GM21526 (cell line): ENCODE results near the gene PLEKHJ1.

Experiments
- ATAC-seq: cut with Tn5 transposase; IDR thresholded peaks from one replicate; pipeline ENCODE4 v1.9.1; 2021; ENCODE audit warnings: moderate library complexity; ENCODE audit not compliant: unreplicated experiment, low FRiP score

Gene PLEKHJ1

GRCh38 chr19:2270423-2271233 is 34.5 kb upstream of the PLEKHJ1 start:
- no peak for ATAC-seq

DNA sequence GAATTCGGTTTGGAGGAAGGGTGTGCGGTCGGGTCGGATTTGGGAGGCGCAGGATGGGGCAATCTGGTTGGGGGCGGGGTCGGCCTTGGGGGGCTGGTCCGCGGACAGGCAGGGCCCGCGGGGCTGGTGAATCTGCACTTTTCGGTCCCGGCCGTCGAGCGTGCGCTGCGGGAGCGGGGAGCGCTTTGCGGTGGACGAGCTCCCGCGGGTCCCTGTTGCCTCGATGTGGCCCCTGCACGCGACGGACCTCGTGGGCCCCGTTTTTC is 34.0 kb upstream of the PLEKHJ1 start:
- no peak for ATAC-seq

GRCh38 chr19:2269244-2270156 is 33.4 kb upstream of the PLEKHJ1 start:
- peak; percentile 43 for ATAC-seq

DNA sequence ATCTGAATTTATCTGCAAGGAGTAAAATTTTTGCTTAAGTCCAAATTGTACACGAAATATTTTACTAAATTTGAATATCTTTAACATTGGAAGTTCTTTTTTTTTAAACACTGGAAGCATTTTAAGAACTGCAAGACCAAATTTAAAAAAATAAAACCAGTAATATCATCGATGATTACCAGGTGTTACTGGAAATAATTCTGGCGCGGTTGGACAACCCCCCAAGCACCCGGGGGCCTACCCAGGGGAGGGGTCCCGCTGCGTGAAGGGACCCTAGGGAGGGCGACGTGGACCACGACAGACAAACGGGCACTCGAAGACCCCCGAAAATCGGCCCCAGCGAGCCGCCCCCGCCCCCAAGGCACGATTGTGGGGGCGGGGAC is 32.7 kb upstream of the PLEKHJ1 start:
- no peak for ATAC-seq

DNA sequence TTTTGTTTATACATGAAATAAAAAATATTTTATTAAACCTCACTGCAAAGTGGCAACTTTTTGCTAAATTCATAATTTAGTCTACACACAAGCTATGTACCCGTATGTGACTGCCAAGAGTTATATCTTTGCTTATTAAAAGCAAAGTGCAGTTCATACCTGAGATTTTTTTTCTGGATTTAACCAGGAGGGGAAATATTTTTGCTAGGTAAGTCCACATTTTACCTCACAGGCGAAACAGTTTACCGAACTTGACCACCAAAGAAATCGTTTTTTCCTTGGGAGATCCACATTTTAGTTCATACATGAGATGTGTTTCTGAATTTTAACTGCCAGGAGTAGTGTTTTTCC is 32.3 kb upstream of the PLEKHJ1 start:
- ATAC-seq = no peak

DNA sequence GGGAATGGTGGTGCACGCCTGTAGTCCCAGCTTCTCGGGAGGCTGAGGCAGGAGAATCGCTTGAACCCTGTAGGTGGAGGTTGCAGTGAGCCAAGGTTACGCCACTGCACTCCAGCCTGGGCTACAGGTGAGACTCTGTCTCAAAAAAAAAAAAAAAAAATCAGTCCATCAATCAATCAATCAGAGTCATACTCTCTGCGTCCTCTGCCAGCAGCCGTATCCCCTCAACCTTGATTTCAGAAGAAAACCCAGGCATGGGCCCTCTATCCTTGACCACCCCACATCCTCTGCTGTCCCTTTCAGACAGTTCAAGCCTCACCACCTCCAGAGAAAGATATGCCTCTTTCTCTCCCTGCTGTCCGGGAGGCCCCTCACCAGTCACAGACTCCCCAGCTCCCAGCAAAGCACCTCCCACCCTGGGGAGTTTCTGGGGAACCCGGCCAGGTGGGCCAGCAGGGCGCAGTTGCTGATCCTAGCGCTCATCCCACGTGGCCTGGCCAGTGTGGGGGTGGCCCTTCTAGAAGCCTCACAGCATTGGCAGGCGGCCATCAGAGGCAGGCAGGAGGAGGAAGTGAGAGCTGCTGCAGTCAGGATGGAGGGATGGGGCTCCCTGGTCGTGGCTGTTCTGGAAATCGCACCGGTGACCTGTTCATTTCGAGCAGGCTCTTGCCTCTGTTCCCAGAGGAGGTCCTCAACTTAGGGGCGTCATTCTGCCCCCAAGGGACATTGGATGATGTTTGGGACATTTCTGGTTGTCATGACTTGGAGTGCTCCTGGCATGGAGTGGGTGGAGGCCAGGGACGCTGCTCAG is 30.3 kb upstream of the PLEKHJ1 start:
- peak; percentile 28 for ATAC-seq

DNA sequence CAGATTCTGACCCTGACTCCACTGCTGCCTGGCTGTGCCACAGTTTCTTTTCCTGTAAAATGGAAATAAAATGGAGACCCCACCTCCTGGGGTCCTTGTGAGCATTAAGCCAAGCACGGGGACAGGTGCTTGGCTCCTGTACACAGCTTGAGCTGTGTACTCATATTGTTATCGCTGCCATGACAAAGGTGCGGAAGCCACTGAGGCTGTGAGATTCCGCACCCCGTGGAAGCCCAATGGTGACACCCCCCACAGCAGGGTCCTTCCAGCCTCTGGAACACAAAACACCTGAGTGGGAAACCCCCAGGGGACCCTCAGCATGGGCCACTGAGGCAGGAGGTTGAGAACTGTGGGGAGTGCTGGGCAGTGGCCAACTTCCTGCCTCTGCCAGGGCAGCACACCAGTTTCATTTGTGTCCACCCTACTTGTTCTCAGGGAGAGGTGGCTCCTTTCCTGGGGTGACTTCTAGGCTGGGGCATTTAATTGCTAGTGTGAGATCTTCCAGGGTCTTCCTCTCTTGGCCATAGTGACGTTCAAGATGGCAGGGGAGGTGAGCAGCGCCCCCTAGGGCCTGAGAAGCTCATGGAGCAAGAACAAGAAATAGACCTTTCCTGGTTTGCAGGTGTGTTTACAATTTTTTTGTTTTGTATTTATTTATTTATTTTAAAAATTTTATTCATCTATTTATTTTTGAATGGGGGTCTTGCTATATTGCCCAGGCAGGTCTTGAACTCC is 25.5 kb upstream of the PLEKHJ1 start:
- no peak for ATAC-seq

DNA sequence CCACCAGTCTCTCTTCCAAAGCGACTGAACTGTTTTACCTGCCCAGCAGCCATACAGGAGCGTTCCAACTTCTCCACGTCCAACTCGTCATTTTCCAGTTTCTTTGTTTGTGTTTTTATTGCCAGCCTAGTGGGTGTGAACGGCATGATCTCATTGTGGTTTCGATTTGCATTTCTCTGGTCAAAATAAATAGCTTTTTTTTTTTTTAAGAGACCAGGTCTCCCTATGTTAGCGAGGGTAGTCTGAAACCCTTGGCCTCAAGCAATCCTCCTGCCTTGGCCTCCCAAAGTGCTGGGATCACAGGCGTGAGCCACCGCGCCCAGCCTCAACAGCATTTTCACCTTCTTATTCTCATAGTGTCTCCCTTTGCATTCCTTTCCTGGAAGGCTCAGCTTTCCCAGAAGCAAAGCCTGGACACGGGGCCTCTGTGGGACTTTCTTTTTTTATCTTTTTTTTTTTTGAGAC is 24.2 kb upstream of the PLEKHJ1 start:
- ATAC-seq = no peak

DNA sequence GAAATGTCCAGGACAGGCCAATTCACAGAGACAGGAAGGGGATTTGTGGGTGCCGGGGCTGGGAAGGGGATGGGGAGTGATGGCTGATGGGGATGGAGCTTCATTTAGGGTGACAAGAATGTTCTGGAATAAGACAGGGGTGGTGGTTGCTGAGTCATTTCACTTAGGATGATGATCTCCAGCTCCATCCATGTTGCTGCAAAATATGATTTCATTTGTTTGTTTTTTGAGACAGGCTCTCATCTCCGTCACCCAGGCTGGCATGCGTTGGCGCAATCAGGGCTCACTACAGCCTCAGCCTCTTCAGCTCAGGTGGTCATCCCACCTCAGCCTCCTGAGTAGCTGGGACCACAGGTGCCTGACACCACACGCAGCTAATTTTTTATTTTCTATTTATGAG is 23.2 kb upstream of the PLEKHJ1 start:
- ATAC-seq = no peak

DNA sequence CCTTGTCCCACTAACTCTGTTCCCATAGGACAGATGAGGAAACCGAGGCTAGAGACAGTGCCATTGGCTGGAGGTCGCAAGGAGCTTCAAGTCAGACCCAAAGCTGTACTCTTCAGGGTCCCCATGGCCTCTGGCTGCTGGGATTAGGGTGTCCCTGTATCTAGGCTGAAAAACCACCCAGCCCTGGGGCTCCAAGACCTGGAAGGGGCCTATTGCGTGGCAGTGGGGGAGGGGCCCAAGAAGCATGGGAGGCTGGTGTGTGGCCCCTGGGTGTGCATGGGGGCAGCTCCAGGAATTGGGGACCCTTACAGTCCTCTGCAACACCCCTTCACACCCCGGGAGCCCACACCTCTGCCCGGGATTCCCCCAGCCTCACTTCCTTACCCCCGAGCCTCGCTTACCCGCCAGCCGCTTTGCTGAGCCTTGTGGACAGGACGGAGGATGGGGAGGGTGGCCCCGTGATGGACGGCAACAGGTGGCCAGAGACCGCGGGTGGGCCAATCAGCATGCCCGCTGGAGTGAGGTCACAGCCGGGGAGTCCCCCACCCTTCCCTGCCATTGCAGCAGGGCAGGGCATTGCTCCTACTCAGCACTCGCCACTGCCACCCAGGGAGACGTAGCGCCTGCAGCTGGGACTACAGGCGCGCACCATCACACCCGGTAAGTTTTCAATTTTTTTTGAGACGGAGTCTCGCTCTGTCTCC is 20.0 kb upstream of the PLEKHJ1 start, which contains the start of gene JSRP1:
TSS of gene JSRP1 (minus strand) at position 436 of the 704 bp plus-strand sequence. CDS start 1,103 bp downstream, outside the sequence.
- no peak for ATAC-seq

GRCh38 chr19:2255112-2255845 is 19.1 kb upstream of the PLEKHJ1 start:
- ATAC-seq = no peak

- ATAC-seq = no peak
Measured at GRCh38 chr19:2254064-2254872, 18.1 kb upstream of the PLEKHJ1 start.

DNA sequence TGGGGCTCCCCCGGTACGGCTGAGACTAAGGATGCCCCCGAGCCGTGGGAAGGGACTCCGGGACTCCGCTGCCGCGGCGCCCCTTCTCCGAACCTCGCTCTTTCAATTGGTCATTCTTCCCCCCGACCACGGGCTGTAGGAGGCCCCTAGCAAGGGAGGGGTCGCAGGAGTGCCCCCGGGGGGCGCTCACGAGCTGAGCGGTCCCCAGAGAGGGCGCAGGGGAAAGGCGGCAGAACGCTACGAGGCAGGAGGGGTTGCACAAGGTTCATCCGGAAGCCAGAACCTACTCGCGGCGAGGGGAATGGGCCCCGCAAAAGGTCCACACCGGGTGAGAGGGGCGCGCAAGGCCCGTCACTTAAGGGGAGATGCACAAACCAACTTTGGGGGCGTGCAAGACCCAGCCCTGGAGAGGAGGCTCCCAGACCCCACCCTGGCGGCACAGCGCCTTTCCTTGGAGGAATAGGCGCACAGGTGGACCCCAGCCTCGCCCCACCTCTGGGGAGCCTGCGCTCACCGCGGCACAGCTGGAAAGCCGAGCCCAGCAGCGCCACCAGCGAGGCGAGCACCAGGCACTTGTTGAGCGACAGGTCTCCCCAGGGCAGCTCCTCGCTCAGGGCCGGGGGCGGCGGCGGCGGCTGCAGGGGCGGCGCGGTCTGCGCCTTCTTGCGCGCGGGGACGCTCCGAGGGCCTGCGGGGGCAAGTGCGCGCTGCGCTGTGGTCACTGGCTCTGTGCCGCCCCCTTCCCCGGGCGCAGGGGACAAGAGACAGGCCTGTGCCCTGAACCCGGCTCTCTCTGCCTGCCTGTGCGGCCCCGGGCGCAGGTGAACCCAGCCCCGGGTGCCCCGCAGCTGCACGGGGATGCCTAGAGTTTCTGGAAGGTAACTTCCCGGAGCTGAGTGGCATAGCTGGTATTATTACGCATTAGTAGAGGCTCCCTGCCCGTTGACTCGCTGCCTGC is 17.3 kb upstream of the PLEKHJ1 start:
- no peak for ATAC-seq

DNA sequence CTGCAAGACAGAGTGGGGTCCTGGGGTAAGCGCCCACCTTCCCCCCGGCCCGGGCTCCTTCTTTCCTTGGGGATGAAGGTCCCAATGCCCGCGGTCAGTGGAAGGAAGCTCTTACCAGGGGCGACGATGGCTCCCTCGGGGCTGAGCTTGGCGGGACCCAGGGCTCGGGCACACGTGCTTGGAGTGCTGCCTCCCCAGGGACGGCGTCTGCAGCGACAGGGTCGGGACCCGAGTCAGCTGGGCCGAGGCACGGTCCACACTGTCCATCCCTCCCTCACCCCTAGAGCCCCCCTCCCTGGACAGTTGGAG is 16.6 kb upstream of the PLEKHJ1 start:
- no peak for ATAC-seq

DNA sequence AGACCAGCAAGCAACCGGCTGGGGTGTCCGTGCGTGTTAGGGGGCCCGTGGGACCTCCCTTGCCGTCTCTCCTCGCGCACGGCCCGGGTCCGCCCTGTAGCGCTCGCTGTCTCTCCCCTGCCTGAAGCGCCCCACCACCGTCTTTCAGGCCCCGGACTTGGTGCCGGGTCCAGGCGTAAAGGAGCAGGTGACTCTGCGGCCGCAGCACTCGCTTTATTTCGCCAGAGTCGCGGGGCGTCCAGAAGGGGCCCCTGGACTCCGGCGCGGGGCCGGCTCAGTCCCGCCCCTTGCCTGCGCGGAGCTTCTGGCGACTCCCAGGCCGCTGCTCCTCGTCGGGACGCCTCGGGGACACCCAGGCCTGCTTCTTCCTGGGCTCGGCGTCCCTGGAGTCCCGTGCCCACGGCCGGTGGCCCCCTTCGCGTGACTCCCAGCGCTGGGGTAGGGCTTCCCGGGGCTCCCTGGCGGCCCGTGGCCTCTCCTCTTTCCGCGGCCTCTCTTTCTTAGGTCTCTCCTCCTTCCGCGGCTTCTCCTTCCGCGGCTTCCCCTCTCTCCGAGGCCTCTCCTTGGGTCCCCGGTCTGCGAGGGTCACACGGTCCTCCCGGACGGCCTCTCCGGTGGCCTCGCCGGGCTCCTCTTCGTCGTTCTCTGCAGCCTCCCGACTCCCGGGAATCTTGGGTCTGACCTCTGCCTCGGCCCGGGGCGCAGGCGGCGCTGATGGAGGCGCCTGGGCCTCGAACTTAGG is 16.1 kb upstream of the PLEKHJ1 start:
- ATAC-seq = no peak
